ENCODE results near the gene ZNF689.
A peak's percentile ranks its signal among the peaks of the same experiment; 100 is the strongest.
"Not testable (repeated sequence)": the region's sequence is repeated elsewhere in the genome, so short reads cannot be mapped to it uniquely, and the experiment has no call there.

Gene ZNF689

GRCh38 chr16:30633526-30633925, 23.3 kb upstream of the ZNF689 start:
- no peak for DNase-seq

- not testable (repeated sequence) for DNase-seq
These were observed 22.3 kb upstream of the ZNF689 start for GRCh38 chr16:30632454-30632853.

GRCh38 chr16:30628628-30629540, 18.7 kb upstream of the ZNF689 start:
- peak; percentile 34 for DNase-seq

GRCh38 chr16:30626236-30626635, 16.0 kb upstream of the ZNF689 start:
- DNase-seq, result no peak

DNA sequence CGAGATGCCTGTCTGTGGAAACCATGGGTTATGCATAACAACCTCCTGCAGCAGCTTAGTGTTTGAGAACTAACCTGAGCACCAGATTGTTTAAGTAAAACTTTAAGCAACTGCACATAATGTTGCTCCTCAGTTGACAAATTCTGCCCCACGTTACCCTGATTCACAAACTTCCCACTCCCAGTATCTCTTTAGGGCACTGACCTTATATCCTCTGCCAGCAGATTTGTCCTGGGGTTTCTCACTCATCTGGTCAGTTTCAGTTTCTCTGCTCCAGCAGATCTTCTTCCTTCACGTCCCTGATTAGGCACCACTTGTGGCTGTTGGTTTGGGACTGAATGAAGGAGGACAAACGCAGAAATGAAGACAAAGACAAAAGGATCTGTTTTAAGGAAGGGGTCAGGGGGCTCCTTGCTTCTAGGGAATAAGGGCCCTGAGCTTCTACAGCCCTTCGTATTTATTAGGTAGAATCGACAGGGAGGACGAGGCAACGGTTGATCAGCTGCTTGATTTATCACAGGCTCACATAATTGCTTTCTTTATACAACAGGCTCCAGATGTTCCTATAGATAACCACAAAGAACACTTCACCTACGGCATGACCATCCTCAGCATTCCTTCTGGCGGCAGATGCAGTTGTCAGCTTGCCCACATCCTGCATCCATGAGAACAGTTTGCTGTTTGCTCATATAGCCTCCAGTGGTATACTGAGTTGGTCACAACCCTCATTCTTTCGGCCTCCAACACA, 13.5 kb upstream of the ZNF689 start:
- no peak for DNase-seq

DNA sequence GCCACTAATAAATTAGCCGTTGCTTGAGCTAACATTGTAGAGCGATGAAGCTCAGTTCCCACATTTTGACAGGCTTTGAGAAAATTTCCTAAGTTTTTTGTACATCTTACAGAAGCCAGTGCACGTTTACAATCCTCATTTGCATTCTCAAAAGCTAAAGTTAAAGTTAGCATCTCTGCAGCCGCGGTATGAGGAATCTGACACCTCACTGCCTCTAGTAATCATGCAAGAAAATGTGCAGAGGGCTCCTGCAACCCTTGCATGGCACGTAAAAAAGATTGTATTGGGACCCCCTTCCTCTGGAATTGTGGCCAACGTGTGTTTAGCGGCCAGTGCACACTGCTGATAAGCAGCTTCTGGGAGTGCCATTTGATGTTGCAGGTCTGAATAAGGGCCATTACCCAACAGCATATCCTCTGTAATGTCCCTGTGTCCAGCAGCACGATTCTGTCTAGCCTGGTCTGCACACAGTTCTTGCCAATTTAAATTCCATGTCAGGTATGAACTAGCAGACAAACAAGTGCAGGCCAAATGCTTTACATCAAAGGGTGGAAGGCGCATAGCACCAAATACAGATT, 12.4 kb upstream of the ZNF689 start:
- no peak for DNase-seq

- no peak for DNase-seq
These were observed 11.6 kb upstream of the ZNF689 start for GRCh38 chr16:30621765-30622164.

DNA sequence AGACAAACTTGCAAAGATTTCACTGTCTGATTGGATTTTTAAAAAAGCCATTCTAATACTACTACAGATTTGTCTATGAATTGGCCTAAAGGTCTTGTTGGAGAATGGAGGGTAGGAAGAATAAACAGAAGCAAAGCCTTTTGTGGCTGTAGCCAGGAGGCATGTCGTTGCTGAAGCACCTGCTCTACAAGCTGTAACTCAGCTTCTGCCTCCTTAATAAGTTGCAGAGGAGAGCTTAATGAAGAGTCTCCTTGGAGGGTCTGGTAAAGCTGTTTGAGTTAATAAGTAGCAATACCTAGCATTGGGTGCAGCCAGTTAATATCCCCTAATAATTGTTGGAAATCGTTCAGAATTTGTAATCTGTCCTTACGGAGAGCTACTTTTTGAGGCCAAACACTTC, 10.0 kb upstream of the ZNF689 start:
- no peak for DNase-seq

DNA sequence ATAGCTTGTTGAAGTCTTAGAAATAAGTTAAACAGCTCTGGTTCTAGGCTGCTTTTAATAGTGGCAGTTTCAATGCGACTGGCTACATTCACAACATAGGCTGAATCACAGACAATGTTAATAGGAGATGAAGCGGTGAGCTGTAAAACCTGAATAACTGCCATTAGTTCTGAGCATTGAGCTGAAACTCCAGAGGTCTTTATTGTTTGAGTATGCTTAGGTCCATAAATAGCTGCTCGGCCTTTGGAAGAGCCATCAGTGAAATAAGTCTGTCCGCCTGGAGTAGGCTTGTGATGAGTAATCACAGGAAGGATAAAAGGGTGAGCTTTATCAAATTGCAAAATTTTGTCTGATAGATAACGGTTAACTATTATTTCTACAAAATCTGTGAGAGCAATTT, 9.4 kb upstream of the ZNF689 start:
- no peak for DNase-seq

- DNase-seq, result no peak
These were observed 9.0 kb upstream of the ZNF689 start for GRCh38 chr16:30619202-30619601.

DNA sequence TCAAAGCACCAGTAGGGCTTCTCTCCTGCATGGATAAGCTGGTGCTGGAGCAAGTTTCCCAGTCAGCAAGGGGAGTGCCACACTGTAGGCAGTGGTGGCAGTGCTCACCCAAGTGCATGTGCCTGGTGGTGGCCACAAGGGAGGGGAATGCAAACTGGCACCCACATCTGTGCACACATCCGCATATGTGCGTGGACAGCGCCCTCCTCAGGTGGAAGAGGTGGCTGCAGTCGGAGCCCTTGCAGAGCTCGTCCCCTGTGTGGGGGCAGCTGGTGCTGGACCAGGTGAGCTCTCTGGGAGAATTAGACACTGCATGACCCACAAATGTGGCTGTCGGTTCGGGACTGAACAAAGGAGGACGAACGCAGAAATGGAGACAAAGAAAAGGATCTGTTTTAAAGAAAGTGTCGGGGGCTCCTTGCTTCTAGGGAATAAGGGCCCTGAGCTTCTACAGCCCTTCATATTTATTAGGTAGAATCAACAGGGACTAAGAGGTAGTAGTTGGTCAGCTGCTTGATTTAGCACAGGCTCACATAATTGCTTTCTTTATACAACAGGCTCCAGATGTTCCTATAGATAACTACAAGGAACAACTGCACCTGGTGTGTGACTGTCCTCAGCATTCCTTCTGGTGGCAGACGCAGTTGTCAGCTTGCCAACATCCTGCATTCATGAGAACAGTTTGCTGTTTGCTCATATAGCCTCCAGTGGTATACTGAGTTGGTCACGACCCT, 5.3 kb upstream of the ZNF689 start:
- peak; percentile 11 for DNase-seq

- DNase-seq, result no peak
These were observed 925 bp downstream of the ZNF689 start for GRCh38 chr16:30609002-30609925.

- DNase-seq, result no peak
These were observed 4.2 kb downstream of the ZNF689 start for GRCh38 chr16:30606004-30606403.

GRCh38 chr16:30605158-30605557, 5.0 kb downstream of the ZNF689 start:
- no peak for DNase-seq

GRCh38 chr16:30604316-30604947, 5.8 kb downstream of the ZNF689 start:
- DNase-seq, result no peak

GRCh38 chr16:30603945-30604315, 6.3 kb downstream of the ZNF689 start:
- no peak for DNase-seq

GRCh38 chr16:30602616-30603277, 7.4 kb downstream of the ZNF689 start:
- no peak for DNase-seq

- DNase-seq, result no peak
These were observed 8.2 kb downstream of the ZNF689 start for GRCh38 chr16:30601966-30602365.

GRCh38 chr16:30600929-30601328, 9.3 kb downstream of the ZNF689 start:
- DNase-seq, result no peak

GRCh38 chr16:30600215-30600614, 10.0 kb downstream of the ZNF689 start:
- DNase-seq, result no peak

DNA sequence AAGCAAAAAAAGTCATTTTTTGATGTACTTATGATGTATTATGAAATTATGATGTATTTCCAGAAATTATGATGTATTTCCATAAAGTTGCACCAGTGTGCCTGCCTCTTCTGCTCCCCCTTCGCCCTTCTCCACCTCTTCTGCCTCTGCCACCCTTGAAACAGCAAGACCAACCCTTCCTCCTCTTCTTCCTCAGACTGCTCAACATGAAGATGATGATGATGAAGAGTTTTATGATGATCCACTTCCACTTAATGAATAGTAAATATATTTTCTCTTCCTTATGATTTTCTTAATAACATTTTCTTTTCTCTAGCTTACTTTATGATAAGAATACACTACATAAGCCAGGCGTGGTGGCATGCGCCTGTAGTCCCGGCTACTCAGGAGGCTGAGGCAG, 17.3 kb downstream of the ZNF689 start:
- DNase-seq, result no peak

Data from NCI-H526 treated with DMSO at 0.1 percent for 48 hours (cell line).